COLO829 (cell line): ENCODE results near the gene SLC51B.

Experiments
- DNase-seq: peaks from one replicate; pipeline ENCODE4 v3.0.0; 2012; ENCODE audit warnings: low spot score

Gene SLC51B

DNA sequence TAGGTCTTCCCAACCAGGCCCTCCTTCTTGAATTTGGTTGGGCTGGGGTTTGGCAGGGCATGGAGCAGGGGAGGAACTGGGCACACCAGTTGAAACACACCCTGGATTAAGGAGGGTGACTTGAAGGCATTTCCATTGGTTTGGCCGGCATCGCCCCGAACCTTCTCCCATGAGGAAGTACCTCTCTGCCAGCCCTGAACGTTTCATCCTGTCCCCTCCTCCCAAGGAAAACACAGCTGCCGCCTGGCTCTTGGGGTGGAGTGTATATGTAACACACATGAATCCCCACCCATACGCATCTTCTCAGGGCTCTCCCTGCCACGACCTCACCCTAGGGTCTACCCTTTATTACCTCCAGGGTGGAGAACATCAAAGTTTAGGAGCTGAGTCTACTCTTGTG, 55.3 kb downstream of the SLC51B start:
- no peak for DNase-seq

DNA sequence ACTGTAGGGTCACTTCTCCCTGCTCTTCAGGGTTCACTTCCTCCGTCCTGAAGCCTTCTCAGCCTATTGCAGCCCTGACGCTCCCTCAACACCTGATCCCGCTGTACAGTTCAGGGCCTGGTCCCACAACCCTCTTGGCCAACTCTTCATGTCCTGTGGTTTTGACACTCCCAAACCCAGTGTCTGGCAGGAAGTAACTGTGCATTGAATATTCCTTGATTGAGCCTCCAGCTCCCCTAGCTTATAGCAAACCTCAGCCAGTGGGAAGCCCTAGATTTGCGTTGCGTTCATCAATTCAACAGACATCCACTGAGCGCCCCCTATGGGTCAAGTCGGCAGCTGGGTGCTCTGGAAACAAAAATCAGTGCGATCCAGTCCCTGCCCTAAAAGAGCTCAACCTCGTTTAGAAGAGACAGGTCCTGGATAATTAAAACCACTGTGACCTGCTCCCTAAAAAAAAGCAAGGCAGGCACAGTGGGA, 56.3 kb downstream of the SLC51B start:
- DNase-seq: no peak

DNA sequence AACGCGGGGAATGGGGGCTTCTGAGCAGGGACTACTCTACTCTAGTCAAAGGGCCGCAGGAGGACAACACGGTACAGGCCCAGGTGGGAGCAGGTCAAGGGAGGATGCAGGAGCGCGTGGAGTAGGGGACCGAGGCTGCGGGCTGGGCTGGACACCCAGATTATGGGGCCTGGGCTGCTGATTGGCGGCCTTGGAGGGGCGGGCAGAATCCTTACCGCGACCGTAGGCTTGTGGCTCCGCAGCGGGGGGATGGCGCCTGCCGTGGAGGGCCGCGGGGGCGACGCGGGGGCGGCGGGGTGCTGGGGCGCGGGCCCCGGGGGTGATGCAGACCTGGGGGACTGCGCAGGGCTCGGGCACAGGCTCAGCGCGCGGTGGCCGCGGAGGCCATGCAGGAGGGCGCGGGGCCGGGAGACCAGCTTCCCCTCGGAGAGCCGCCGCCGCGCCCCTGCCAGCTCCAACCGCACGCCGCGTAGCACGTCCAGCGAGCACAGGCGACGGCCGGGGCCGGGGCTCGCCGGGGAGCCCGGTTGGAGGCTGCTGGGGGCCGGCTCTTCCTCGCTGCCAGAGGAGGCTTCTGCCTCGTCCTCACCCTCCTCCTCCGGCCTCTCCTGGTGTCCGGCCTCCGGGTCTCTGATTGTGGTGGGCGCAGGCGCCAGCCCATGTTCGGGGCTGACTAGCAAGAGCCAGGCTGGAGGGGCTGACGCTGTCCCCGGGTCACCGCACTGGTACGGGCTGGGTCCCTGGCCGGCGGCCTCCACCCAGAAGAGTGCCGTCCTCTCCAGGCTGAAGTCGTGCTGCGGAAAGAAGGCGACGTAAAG, 56.9 kb downstream of the SLC51B start:
- no peak for DNase-seq

- no peak for DNase-seq
Observed at GRCh38 chr15:65102912-65103311, 57.7 kb downstream of the SLC51B start.
